ENCODE measurements around the gene C19orf25. TPM values are rescaled to one million over a fixed set of nuclear protein-coding genes. Genes with fewer than 3 reads are reported as not detected.
"Not testable (repeated sequence)": the region's sequence is repeated elsewhere in the genome, so short reads cannot be mapped to it uniquely, and the experiment has no call there.

C19orf25 gene
- 10 to 100 TPM in 11 of 12 donors, not detected in 1; 13.1 to 23.4 (median 14.4) TPM for polyA plus RNA-seq (ENCODE audit: insufficient read length in 12 of 12)
- long read RNA-seq, donor 1, transcript C19orf25-211 (1 exons, 2,314 nt), result minor isoform, 9 of 27 reads
- long read RNA-seq, donor 1, transcript C19orf25-203 (3 exons, 1,837 nt), result major isoform, 13 of 27 reads
- long read RNA-seq, donor 1, partial matches to known transcripts, result 0 of 27 reads
- long read RNA-seq, donor 1, other reads (novel, unspliced or antisense), result 0 of 27 reads
- long read RNA-seq, donor 2, transcript C19orf25-203 (3 exons, 1,837 nt), result major isoform, 9 of 11 reads
- long read RNA-seq, donor 2, partial matches to known transcripts, result 0 of 11 reads
- long read RNA-seq, donor 2, other reads (novel, unspliced or antisense), result 0 of 11 reads
- long read RNA-seq, donor 3, transcript C19orf25-203 (3 exons, 1,837 nt), result major isoform, 7 of 10 reads
- long read RNA-seq, donor 3, partial matches to known transcripts, result 0 of 10 reads
- long read RNA-seq, donor 3, other reads (novel, unspliced or antisense), result 0 of 10 reads
- long read RNA-seq, donor 4, partial matches to known transcripts, result 0 of 7 reads
- long read RNA-seq, donor 4, other reads (novel, unspliced or antisense), result 0 of 7 reads
- long read RNA-seq, donor 5, transcript C19orf25-203 (3 exons, 1,837 nt), result major isoform, 17 of 22 reads
- long read RNA-seq, donor 5, partial matches to known transcripts, result 0 of 22 reads
- long read RNA-seq, donor 5, other reads (novel, unspliced or antisense), result 0 of 22 reads
- long read RNA-seq, donor 6, partial matches to known transcripts, result 0 of 10 reads
- long read RNA-seq, donor 6, other reads (novel, unspliced or antisense), result 0 of 10 reads
- long read RNA-seq, donor 7, partial matches to known transcripts, result 0 of 5 reads
- long read RNA-seq, donor 7, other reads (novel, unspliced or antisense), result 0 of 5 reads
- long read RNA-seq, donor 8, transcript C19orf25-203 (3 exons, 1,837 nt), result major isoform, 7 of 16 reads
- long read RNA-seq, donor 8, transcript C19orf25-211 (1 exons, 2,314 nt), result minor isoform, 5 of 16 reads
- long read RNA-seq, donor 8, partial matches to known transcripts, result 0 of 16 reads
- long read RNA-seq, donor 8, other reads (novel, unspliced or antisense), result 0 of 16 reads
- long read RNA-seq, donor 9, transcript C19orf25-203 (3 exons, 1,837 nt), result major isoform, 5 of 10 reads
- long read RNA-seq, donor 9, partial matches to known transcripts, result 0 of 10 reads
- long read RNA-seq, donor 9, other reads (novel, unspliced or antisense), result 0 of 10 reads
- long read RNA-seq, donor 10, transcript C19orf25-203 (3 exons, 1,837 nt), result major isoform, 10 of 19 reads
- long read RNA-seq, donor 10, transcript C19orf25-211 (1 exons, 2,314 nt), result minor isoform, 6 of 19 reads
- long read RNA-seq, donor 10, partial matches to known transcripts, result 0 of 19 reads
- long read RNA-seq, donor 10, other reads (novel, unspliced or antisense), result 0 of 19 reads
- long read RNA-seq, donor 11, transcript C19orf25-203 (3 exons, 1,837 nt), result major isoform, 7 of 19 reads
- long read RNA-seq, donor 11, transcript C19orf25-202 (2 exons, 2,403 nt), result minor isoform, 5 of 19 reads
- long read RNA-seq, donor 11, partial matches to known transcripts, result 0 of 19 reads
- long read RNA-seq, donor 11, other reads (novel, unspliced or antisense), result 0 of 19 reads

DNA sequence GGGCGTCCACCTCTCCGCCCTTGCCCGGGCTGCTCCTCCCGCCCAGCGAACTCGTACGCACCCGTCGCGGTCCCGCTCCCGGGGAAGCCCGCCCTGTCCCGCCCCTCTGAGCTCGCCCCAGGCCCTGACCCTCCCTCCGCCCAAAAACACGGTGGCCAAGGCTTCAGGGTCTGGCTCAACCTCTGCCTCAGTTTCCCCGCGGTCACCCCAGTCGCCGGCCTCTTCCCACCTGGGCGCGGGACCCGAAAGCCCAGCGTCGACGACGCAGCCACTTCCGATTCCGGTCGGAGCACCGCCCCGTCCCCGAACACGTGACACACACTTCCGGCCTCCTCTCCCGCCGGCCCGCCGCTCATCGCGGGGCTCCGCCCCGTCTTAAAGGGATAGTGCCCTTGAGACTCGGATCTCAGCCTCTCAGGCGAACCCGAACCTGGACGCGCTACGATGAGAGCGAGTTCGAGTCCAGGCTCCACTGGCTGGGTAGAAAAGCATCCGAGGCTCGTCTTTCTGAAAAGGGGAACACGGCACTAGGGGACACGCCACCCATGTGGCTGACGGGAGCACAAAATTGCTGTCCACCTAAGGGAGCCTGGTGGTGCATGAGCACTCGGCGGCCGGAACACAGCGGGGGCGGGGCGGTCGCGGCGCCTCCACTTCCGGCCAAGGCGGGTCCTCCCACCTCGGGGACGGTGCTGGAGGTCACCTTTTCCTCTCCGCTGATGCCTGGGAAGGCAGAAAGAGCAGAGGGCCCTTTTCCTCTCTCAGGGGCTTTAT, at the start of gene C19orf25:
Gene C19orf25 (minus strand): TSS at position 282 of the 774 bp plus-strand sequence. CDS start 312 bp downstream, outside the sequence.
- DNase-seq, result peak; percentile 95

DNA sequence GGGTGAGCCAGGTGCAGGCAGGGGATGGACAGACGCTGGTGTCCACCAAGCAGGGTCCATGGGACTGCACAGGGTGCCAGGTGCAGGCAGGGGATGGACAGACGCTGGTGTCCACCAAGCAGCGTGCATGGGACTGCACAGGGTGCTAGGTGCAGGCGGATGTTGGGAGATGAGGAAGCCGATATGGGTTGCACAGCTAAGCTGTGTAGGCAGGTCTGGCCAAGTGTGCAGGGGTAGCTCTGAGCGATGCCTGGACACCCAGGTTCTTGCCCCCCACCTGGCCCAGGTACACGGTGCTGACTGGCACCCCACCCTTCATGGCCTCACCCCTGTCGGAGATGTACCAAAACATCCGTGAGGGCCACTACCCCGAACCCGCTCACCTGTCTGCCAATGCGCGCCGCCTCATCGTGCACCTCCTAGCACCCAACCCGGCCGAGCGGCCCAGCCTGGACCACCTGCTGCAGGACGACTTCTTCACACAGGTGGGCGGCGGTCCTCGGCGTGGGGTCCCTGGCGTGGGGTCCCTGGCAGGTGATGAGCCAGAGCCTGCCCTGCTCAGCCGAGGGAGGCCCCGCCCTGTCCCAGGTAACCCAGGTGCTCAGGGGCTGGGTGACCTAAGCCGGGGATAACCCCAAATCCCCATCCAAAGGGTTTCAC, 48.8 kb upstream of the C19orf25 start:
- DNase-seq, result no peak

DNA sequence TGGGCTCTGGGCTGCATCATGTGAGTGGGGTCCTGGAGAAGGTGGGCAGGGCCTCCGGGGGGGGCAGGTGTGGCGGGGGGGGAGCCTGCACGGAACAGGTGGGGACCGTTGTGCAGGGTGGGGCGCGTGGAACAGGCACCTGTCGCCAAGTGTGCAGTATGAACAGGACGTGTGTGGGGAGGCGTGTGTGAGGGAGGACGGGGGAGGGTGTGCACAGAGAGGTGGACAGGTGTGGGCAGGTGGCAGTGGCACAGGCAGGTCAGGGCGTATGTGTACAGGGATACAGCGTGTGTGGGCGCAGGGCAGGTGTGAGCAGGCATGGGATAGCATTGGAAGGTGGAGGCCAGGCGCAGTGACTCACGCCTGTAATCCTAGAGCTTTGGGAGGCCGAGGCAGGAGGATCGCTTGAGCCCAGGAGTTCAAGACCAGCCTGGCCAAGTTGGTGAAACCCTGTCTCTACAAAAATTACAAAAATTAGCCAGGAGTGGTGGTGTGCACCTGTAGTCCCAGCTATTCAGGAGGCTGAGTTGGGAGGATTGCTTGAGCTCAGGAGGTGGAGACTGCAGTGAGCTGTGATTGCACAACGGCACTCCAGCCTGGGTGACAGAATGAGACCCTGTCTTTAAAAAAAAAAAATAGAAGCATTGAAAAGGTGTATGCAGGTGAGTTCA, 48.1 kb upstream of the C19orf25 start:
- no peak for DNase-seq

DNA sequence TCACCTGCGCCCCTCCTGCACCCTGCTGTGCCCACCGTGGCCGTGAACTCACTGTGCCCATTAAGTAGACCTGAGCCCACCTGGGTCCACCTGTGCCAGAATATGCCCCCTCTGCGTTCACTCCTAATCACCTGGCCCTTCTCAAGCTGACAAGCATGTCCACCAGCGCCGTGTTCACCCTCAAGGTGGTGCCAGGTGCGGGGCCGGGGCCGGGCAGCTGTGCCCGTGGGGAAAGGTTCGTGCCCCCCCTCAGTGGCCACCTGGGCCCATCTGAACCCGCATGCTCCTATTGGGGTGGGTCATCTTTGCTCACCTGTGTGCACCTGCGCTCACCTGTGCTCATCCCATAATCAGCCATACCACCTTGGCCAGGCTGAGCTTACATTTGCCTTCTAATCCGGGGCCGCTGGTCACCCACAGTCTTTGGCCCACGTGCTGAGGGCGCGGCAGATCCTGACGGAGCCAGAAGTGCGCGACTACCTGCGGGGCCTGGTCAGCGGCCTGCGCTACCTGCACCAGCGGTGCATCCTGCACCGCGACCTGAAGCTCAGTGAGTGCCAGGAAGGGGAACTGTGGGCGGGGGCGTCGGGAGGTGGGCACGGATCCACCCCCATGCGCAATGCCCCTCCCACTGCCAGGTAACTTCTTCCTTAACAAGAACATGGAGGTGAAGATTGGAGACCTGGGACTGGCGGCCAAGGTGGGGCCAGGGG, 47.2 kb upstream of the C19orf25 start:
- no peak for DNase-seq

DNA sequence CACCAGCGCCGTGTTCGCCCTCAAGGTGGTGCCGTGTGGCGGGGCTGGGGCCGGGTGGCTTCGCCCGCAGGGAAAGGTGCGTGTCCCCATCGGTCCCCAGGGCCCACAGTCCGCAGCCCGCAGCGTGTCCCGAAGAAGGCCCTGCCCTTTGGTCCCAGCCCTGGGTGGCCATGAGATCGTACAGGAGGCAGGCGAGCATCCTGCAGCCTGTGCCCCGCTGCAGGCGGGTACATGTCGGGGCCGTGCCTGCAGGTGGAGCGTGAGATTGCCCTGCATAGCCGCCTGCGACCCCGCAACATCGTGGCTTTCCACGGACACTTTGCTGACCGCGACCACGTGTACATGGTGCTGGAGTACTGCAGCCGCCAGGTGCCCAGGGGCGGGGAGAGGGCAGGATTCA, 46.3 kb upstream of the C19orf25 start:
- DNase-seq, result no peak

DNA sequence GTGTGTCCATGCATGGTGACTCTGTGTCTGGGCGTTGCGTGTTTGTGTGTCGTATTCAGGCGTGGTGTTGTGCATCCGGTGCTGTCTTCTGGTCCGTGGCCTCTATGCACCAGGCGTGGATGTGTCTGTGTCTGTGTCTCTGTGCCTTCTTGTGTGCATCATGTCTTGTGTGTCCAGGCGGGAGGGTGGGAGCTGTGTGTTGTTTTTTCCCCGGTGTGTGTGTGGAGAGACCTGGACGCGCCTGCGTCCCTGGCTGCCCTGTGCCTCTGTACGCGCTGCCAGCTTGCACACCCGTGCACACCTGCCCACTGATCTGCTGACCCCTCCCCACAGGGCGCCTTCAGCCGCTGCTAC, 45.9 kb upstream of the C19orf25 start:
- no peak for DNase-seq

DNA sequence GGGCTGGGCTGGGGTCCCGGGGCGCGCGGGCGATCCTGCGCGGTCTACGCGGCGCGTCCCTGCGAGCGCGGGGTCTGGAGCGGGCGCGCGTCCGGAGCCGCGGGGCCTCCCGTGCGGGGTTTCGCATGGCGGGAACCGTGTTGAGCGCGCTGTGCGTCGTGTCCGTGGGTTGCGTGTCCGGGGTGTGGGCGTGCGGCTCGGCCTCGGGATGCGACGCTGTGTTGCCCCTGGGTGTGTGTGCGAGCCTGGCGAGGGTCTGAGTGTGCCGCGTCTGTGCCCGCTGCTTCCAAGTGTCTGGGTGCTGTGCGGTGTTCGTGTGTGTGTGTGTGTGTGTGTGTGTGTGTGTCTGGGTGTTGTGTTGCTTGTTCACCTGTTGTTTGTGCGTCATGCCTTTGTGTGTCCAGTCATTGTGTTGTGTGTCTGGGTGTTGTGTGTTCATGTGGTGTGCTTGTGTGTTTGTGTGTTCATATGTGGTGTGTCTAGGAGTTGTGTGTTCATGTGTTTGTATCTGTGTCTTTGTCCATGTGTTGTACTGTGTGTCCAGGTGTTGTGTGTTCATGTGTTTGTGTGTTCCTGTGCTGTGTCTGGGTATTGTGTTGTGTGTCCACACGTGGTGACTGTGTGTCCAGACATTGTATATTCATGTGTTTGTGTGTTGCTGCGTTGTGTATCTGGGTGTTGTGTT, 45.4 kb upstream of the C19orf25 start:
- no peak for DNase-seq

DNA sequence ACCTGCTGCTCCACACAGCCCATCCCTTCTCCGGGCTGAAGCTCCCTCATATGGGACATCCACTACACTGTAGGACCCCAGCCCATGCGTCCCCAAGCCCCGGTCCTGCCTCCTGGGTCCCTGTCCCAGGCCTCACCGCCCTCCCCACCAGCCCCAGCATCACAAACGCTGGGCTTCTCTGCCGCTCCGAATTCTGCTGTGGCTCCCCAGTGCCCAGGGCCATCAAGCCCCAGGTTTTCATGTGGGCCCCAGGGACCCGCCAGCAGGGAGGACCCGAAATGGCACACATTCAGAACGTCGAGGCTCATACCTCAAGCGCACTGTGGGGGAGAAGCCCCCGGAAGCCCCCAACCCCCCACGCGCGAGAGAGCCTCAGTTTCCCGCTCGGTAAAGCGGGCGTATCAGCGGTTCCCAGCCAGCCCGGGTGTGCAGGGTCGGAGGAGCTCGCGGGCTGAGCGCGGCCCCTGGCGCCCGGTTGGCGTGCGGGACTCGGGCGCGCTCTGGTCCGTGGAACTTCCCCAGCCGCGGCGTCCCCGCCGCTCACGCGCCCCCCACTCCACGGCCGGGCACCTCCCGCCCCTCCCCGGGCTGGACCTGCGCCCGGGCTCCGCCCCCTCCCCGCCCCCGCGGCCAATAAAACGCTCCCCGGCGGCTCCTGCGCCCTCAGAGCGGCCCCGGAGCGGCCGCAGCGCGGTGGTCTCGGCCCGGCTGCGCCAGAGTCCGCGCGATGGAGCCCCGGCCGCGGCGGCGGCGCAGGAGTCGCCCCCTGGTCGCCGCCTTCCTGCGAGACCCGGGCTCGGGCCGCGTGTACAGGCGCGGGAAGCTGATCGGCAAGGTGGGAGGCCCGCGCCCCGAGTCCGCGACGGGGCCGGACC, 44.6 kb upstream of the C19orf25 start, which contains the start of gene PLK5:
Gene PLK5 (plus strand): TSS at position 666 of the 875 bp plus-strand sequence. CDS start 2,920 bp downstream, outside the sequence.
- DNase-seq, result no peak

DNA sequence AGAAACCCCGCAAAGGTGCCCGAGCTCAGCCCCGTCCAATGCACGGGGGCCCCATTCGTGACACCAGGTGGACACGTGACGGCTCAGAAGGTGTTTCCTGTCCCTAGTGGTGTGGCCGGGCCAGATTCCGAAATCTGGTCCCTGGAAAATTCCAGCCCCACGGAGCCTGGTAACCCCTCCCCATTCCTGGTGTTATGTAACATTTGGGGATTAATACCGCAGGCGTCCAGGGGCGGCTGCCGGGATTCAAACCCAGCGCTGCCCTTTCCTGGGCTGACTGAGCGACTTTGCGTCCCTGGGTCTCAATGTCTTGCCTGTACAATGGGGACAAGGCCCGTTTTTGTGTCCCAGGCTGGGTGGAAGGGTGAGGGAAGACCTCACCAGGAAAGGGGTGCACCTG, 43.8 kb upstream of the C19orf25 start:
- DNase-seq, result no peak

DNA sequence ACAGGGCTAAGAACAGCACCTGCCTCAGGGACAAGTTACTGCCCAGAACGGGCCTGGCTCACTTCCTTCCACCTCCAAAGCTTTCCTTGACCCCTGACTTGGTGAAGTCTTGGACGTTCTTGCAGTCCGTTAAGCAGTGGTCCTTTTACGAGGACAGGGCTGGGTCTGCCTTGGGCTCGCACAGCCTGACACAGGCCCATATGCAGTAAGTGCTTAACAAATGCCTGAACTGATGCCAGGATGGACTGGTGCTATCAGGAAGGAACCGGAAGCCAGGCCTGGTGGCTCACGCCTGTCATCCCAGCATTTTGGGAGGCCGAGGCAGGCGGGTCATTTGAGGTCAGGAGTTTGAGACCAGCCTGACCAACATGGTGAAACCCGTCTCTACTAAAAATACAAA, 43.0 kb upstream of the C19orf25 start:
- DNase-seq, result no peak

DNA sequence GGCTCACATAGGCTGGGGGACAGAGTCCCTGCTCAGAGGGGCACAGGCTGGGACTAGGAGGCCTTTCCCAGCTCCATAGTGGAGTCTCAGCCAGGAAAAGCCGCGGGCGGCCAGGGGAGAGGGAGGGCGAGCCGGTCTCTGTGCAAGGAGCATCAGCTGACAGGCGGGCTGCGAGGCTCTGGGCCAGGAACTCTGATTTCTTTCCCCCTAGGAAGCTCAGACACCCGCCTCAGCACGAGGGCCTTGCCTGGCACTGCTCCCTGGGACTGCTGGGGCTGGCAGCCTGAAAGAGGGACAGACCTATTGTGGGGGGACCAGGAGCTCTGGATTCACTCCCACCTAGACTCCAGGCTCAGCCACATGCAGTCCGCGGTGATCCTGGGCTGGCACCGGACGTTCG, 42.6 kb upstream of the C19orf25 start:
- no peak for DNase-seq

DNA sequence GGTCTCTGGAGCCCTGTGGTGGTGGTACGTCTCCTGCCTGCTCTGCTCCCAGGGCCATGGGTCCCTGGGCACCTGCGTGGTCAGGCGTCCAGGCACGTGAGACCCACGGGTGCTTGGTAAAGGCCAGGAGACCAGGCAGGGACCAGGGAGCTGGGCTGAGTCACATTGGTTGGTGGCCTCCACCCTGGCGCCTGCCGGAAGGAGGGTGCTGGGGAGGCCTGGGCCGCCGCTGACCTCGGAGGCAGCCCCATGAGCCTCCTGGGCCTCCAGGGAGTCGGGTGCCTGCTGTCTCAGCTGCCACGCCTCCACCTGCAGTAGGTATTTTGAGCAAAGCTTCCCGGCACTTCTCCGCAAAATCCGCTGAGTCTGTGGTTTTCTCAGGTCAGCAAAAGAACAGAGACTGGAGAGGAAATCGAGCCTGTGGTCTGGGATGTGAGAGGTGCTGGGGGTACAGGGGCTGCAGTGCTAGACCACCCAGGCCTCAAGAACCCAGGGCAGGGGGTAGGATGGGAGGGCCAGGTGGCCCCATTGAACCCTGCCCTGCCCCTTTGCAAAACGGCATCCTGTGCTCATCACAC, 41.3 kb upstream of the C19orf25 start:
- DNase-seq, result no peak

DNA sequence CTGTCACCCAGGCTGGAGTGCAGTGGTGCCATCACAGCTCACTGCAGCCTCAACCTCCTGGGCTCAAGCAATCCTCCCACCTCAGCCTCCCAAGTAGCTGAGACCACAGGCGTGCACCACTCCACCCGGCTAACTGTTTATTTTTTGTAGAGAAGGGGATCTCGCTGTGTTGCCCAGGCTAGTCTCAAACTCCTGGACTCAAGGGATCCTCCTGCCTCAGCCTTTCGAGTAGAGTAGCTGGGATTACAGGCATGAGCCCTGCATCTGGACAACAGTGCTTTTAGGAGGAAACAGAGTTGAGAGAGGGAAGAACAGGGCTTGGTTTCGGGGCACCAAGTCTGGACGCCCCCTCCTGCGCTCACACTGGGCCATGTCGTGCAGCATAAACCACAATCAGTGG, 40.8 kb upstream of the C19orf25 start:
- not testable (repeated sequence) for DNase-seq

DNA sequence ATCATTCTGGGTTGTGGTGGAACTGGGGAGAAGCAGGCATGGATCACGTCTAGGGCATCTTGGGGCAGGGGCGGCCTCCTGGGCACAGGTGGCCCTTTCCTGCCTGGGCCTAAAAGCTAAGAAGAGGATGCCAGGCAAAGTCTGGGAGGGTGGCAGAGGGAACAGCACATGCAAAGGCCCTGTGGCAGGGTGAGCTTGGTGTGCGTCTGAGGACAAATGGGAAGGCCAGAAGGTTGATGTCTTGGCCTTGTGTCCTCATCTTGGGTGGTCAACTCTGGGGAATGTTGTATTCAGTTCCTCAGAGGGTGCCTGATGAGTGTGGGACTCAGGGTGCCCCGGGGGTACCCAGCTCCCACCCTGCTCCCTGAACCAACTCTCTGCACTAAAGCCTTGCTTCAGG, 39.5 kb upstream of the C19orf25 start:
- DNase-seq, result no peak

DNA sequence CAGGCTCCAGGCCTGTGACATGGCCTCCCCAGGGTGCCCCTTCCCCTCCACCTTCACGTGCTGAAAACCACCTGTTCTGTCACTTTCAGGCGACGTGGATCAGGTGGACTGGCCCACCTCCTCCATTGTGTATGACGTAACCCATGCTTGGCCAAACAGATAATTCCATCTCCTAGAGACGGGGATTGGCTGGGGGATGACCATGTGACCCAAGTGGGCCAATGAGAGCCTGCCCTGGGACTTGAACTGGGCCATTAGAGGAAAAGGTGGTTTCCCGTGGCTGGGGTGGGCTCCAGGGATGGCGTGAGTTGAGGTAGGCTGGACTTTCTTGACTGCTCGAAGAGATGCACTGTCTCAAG, 37.4 kb upstream of the C19orf25 start:
- no peak for DNase-seq

DNA sequence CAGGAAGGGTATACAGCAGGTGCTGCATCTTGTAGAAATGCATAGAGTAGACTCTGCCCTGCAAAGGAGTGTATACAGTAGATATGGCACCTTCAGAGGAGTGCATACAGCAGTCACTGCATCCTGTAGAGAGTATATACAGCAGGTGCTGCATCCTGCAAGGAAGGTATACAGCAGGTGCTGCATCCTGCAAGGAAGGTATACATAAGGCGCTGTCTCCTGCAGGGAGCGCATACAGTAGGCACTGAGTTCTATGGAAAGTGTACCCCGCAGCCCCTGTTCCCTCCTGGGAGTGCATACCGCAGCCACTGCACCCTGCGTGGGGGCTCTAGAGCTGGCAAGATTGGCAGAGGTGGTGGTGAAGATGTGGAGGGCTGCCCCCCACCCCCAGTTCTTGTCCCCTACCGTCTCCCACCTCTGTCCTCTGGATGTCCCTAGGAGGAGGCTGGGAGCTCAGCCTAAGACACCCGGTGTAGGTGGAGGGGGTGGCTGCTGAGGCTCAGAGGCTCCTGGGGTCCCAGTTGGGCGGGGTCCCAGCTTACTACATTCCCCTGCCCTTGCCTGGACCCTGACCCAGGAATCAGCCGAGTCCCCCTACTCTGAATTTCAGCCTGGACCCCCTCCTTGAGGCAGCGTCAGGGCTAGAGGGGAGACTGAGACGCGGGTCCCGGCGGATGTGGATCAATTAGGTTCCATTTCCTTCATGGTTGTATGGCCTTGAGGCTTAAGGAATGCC, 36.1 kb upstream of the C19orf25 start:
- DNase-seq, result no peak

Data from muscle of arm (tissue), 14 donors.